GM19035 (cell line): ENCODE results near the gene CTBP1.

ENCODE experiments used
- ATAC-seq: cut with Tn5 transposase; IDR thresholded peaks from one replicate; pipeline ENCODE4 v1.9.1; 2021; ENCODE audit not compliant: unreplicated experiment

The CTBP1 gene

DNA sequence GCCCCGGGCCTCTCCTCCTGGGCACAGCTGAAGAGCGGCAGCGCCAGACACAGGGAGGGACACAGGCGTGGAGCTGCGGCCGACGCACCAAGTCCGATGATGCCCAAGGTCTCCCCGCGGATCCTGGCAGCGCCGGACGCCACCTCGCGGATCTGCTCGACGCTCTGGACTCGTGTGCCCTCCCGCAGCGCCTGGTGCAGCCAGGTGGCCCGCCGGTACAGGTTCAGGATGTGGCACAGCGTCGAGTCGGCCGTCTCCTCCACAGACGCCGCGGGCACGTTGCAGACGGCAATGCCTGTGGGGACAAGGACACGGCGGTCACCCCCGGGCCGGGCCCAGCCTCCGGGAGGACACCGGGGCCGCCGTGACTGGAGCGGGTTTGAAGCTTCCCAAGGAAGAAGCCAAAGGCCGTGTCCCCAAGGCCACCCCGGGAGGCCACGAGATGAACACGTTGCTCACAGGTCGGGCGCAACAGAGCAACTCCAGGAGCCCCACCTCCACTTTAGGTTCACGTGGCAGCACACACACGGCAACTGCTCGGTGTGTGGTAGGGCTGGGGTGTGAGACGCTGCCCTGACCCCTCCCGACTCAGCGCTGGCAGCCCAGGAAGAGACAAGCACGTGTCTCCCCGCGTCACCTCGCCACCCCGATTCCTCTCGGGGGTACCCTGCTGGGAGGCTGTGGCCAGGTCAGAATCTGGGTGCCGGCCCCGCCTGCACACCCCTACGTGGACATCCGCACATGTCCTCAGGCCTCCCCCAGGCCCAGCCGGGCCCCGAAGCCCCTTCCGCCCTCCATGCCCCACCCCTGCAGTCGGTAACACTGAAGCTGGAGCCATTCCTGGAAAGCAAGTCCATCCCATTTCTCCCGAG is 23.4 kb downstream of the CTBP1 start:
- no peak for ATAC-seq

DNA sequence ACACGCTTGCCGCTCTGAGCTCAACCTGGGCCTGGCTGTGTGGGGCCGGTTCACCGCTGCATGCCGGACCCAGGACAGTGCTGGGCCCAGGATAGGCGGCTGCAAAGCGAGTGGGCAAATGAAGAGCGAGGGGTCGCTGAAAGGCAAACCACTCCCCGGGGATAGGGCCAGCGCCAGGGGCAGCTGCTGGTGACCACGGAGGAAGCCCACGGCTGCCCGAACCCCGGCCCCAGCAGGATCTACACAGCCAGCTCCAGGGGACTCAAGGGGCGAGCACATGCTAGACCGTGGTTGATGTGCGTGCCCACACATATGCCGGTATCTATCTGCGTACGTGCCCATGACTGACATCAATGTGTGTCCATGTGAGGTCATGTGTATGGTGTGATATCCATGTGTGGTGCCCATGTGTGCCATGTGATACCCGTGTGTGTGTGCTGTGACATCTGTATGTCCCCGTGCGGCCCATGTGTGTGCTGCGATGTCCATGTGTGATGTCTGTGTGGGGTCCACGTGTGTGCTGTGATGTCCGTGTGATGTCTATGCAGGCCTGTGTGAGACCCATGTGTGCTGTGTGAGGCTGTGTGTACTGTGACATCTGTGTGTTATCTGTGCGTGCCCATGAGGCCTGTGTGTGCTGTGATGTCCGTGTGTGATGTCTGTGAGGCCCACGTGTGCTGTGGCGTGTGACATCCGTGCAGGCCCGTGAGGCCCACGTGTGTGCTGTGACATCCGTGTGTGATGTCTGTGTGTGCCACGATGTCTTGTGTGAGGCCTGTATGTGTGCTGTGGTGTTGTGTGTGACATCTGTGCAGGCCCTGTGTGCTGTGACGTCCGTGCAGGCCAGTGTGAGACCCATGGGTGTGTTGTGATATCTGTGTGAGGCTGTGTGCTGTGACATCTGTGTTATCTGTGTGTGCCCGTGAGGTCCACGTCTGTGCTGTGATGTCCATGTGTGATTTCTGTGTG is 24.8 kb downstream of the CTBP1 start:
- ATAC-seq = no peak

DNA sequence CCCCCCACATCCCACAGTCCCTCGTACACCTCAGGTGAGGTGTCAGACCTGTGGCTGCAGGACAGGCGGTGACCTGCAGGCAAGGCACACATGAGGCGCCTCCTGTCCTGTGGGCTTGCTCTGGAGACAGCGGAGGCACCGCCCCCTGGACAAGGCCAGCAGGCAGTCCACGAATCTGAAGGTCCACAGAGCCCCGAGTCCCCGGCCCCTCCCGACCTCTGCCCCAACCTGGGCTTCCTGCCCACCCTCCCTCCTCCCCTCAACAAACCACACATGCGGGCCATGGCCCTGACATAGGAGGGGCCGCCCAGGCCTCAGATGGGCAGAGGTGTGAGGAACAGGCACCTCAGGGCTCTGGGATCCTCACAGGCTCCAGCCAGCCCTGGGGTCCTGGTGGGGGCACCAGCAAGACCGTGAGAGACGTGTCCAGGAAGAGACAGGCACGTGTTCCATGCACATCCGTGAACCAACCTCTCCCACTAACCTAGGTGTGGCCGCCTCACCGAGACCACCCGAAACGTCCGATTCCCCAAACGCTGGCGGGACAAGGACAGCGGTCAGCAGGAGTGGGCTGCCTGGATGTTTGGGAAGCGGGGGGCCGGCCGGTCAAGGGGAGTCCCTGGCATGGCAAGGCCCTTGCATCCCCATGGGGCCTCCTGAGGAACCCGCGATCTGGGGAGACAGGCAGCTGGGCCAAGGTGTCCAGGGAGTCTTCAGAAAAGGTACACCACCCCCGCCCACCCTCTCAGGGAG is 25.8 kb downstream of the CTBP1 start:
- ATAC-seq = no peak

DNA sequence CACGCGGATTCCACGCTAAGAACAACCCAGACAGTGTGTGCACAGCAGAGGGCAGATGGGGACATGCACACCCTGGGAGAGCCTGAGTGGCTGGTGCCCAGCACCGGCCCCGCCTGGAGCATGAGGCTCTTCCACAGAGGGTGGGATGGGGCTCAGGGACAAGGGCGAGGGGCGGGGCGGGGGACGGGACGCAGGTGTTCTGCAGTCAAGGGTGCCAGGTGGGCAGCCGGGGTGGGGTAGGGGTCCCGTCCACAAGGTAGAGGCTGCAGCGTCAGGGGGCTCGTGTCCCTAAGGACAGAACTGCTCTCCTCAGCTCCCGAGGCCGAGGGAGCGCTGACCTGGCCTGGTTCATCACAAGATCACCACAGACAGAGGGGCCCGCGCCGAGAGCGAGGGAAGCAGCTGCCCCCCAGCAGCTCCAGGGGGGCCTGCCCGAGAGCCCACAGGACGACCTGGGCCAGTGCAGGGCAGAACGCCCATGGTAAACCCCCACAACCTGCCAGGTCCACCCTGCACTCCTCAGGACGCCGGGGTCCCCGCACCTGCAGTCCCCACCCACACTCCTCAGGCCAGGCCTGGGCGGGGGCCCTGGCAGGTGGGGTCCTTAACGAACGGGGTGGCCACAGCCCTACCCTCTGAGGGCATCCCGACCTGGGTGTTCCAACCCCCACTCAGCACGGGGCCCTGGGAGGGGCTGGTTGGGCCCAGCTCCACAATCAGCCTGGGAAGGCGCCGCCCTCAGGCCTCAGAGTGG is 26.7 kb downstream of the CTBP1 start:
- ATAC-seq = no peak

DNA sequence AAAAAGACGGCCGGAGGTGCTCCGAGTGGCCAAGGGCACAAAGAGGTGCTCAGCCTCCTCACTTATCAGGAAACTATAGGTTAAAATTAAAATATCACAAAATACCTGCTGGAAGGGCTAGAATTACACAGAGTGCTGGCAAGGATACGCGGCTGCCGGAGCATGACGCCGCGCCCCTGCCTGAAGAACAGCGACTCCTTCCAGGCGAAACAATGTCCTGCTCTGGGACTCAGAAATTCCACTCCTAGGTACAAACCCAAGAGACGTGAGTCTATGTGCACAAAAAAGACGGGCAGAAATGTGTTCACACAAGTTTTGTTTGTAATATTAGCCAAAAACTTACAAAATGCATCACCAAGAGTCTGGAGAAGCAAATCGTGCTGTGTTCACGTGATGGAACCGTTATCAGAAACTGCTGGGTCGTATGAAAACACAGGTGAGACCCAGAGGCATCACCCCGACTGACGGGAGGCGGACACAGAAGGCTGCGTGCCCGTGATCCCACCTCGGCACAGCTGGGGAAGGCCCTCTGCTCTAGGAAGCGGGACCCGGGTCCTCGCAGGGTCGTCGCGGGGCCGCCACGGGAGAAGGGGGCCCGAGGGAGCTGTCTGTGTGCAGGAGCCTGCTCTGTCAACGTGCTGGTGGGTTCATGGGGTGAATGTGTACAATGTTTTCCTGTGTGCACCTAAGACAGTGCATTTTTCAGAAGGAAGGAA is 27.6 kb downstream of the CTBP1 start:
- no peak for ATAC-seq

- ATAC-seq = no peak
Measured at GRCh38 chr4:1220566-1220965, 28.4 kb downstream of the CTBP1 start.

DNA sequence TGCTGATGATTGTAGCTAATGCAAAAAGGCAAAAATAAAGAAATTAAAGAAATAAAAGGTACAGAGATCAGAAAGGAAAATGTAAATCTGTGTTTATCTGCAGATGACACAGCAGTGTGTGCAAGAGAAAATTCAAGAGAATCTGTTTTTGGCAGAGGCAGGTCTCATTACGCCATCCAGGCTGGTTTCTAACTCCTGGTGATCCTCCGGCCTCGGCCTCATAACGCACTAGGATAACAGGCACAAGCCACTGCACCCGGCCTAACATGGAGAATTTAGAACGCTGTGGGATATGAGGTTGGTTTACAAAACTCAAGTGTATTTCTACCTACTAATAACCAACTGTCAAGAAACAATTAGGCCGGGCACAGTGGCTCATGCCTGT is 29.4 kb downstream of the CTBP1 start:
- ATAC-seq = no peak

DNA sequence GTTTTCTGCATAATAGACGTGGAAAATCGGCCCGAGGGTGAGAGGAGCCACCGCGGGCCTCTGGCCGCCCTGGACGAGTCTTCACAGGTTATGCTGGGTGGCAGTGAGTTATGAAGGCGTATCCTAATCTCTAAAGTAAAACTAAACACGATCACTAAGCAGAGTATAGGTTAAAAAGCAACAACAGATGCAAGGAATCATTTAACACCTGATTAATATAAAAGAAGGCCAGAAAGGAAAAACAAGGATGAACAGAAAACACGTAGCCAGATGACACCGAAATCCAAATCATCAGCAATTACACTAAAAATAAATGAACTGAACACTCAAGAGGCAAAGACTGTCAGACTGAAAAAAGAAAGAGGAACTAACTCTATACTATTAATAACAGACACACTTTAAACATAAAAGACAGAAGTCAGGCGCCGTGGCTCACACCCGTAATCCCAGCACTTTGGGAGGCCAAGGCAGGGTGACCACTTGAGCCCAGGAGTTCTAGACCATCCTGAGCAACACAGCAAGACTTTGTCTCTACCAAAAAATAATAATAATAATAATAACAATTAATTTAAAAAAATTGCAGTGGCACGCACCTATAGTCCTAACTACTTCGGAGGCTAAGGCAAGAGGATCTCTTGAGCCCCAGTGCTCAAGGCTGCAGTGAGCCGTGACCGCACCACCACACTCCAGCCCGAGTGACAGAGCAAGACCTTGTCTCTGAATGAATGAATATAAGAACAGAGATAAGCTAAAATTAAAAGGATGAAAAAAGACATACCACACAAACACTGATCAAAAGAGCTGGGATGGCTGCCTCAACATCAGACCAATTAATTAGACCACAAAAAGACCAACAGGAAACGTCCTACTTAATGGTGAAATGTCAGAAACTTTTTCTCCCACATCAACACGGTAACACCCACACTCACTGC is 30.0 kb downstream of the CTBP1 start:
- peak; percentile 60 for ATAC-seq

- ATAC-seq = no peak
Measured at GRCh38 chr4:1217366-1217765, 31.6 kb downstream of the CTBP1 start.

- no peak for ATAC-seq
Measured at GRCh38 chr4:1216869-1217294, 32.0 kb downstream of the CTBP1 start.

DNA sequence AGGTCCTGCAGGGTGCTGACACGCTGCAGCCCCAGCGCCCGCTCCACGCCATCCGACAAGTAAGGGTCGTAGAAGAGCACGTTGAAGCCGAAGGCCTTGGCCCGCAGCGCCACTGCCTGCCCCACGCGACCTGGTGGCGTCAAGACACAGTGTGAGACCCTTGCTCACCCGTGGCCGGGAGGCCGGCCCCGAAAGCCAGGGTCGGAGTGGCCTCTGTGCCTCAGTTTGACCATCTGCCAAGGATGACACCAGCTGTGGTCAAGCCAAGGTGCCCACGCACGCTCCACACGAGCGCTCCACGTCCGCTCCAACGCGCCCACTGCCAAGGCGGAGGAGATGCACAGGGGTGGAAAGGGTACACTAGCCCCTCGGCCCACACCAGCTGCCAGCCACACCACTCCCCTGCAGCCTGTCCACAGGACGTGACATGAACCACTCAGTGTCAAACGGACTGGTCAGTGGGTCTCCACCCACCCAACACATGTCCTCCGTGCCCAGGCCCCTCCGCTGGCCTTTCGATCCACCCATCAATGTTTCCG is 32.8 kb downstream of the CTBP1 start:
- no peak for ATAC-seq

GRCh38 chr4:1215141-1216075 is 33.5 kb downstream of the CTBP1 start:
- peak; percentile 53 for ATAC-seq

DNA sequence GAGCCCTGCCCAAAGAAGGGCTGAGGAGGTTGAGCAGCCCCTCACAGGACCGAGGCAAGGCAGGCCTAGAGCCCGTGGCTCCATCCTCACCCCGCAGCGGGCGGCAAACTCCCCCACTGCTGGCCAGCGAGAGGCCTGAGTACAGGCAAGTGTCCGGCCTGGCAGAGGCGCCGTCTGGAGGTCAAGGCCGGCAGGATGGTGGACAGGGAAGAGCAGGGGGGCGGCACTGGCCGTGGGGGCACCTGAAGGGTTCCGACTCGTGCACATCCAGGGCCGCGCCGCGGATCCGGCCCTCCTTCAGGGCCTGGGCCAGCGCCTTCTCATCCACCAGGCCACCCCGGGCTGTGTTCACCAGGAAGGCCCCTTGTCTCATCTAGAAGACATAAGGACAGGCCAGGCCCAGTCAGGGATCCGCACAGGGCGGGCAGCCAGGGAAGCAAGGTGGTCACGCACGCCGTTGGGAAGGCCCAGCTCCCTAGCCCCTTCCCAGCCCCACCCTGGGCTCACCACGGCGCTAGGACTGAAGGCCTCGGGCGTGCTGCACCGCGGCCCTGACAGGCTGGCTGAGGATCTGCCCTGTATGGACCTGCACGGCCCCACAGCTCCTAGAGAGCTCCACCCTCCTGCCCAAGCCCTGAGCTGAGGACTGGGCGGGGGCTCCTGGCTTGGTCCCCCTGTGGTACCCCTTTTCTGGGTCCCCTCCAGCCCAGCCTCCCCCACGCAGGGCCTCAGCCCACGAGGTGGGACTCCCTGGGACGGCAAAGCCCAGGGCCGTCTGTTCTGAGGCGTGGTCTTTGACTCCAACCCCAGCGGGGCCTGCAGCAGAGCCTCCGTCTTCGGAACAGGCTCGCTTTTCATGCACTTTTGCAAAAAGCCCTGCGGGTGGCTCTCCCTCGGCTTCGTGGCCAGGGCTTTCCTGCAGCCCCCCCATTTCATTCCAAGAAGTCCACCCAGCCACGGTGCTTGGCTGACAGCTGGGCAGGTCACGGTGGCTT is 34.5 kb downstream of the CTBP1 start:
- no peak for ATAC-seq

GRCh38 chr4:1213336-1213995 is 35.5 kb downstream of the CTBP1 start:
- ATAC-seq = no peak

GRCh38 chr4:1212546-1213335 is 36.2 kb downstream of the CTBP1 start:
- ATAC-seq = no peak
